K562 (cell line): ENCODE data around the gene GOLPH3L. TPM values are rescaled to one million over a fixed set of nuclear protein-coding genes. Genes with fewer than 3 reads are reported as not detected.

Source experiments
- CBX1 ChIP-seq: sonication (generic); IDR thresholded peaks from 2 replicates; pipeline ENCODE4 v1.6.1; 2016; ENCODE audit warnings: antibody characterized with exemption, low read depth, mild to moderate bottlenecking
- RHOXF2B ChIP-seq: fragments of 250-450 bp; sonication (Bioruptor Pico); conservative IDR thresholded peaks from 2 replicates; pipeline ENCODE4 v1.5.1; 2021
- SMAD4 ChIP-seq: fragments of 250-450 bp; sonication (Bioruptor Pico); conservative IDR thresholded peaks from 2 replicates; pipeline ENCODE4 v1.8.0; 2021; ENCODE audit warnings: inconsistent platforms, mild to moderate bottlenecking, moderate library complexity
- SMARCE1 ChIP-seq: fragments of 450-650 bp; IDR thresholded peaks from 2 replicates; pipeline ENCODE4 v1.7.1; 2016; ENCODE audit warnings: mild to moderate bottlenecking
- SMC3 ChIP-seq: conservative IDR thresholded peaks from 2 replicates; pipeline ENCODE4 v1.6.1; 2011; ENCODE audit warnings: low read depth, low read length, improper control_type of control experiment; ENCODE audit not compliant: insufficient read depth
- SUPT5H ChIP-seq: fragments of 450-650 bp; IDR thresholded peaks from 2 replicates; pipeline ENCODE4 v1.6.1; 2016
- ZKSCAN1 ChIP-seq: fragments of 150-350 bp; IDR thresholded peaks from 2 replicates; pipeline ENCODE4 v1.6.1; 2016; ENCODE audit warnings: low read depth, low read length
- ZNF212 ChIP-seq: fragments of 450-650 bp; formaldehyde crosslinking; IDR thresholded peaks from 2 replicates; pipeline ENCODE4 v1.4.0; 2020; ENCODE audit warnings: mild to moderate bottlenecking
- ZNF444 ChIP-seq: fragments of 250-450 bp; sonication (Bioruptor Pico); IDR thresholded peaks from 2 replicates; pipeline ENCODE4 v1.4.0; 2020; ENCODE audit warnings: mild to moderate bottlenecking, moderate library complexity
- ZNF695 ChIP-seq: fragments of 450-650 bp; formaldehyde crosslinking; IDR thresholded peaks from 2 replicates; pipeline ENCODE4 v1.4.0; 2020; ENCODE audit warnings: mild to moderate bottlenecking, moderate library complexity
- ZZZ3 ChIP-seq: fragments of 450-650 bp; IDR thresholded peaks from 2 replicates; pipeline ENCODE4 v1.6.1; 2016; ENCODE audit warnings: antibody characterized with exemption, mild to moderate bottlenecking, moderate library complexity
- polyA plus RNA-seq, 8 experiments: library from polyadenylated mRNA; depleted of rRNA in 4 of 8; stranded (reverse) in 5 of 8; unstranded in 3 of 8; fragments of >200 nt; fragmentation: Nextera tagmentation in 2 of 8; fragmentation: Illumina TruSeq in 1 of 8; extraction: Ambion mirVana in 2 of 8; extraction: Trizol in 1 of 8; gene quantifications; 2 replicates each; pipeline versions ENCODE4 v1.2.1 to v1.2.3, GENCODE V29; 2011 to 2014; ENCODE audit warnings: inconsistent platforms in 1 of 8, missing spikeins in 1 of 8
- total RNA-seq, 7 experiments: library from RNA; depleted of rRNA in 6 of 7; stranded (reverse); fragments of >200 nt in 6 of 7; fragmentation: Illumina TruSeq in 2 of 7; extraction: Trizol in 2 of 7; gene quantifications; 2 replicates each; pipeline versions ENCODE4 v1.2.1 to v1.2.3, GENCODE V29; 2011 to 2021; ENCODE audit warnings: low replicate concordance in 1 of 7
- TF ChIP-seq, protein P1 (sequence below): fragments of 450-650 bp; IDR thresholded peaks from 2 replicates; pipeline ENCODE4 v1.6.1; 2016; ENCODE audit warnings: mild to moderate bottlenecking, moderate library complexity
- TF ChIP-seq, protein P2 (sequence below): fragments of 250-450 bp; sonication (Bioruptor Pico); IDR thresholded peaks from 2 replicates; pipeline ENCODE4 v1.5.0; 2020; ENCODE audit warnings: mild to moderate bottlenecking
- TF ChIP-seq, protein P3 (sequence below): fragments of 450-650 bp; IDR thresholded peaks from 2 replicates; pipeline ENCODE4 v1.6.1; 2014; ENCODE audit warnings: low read depth, mild to moderate bottlenecking, moderate library complexity, borderline replicate concordance

Gene GOLPH3L
- total and polyA plus RNA-seq, 9 of the 15 experiments (the other 6 are each of a cell fraction or from before 2014, with no cell fraction given), result 8.1 to 42.1 (median 21.6) TPM

- TF ChIP-seq, protein P1, sequence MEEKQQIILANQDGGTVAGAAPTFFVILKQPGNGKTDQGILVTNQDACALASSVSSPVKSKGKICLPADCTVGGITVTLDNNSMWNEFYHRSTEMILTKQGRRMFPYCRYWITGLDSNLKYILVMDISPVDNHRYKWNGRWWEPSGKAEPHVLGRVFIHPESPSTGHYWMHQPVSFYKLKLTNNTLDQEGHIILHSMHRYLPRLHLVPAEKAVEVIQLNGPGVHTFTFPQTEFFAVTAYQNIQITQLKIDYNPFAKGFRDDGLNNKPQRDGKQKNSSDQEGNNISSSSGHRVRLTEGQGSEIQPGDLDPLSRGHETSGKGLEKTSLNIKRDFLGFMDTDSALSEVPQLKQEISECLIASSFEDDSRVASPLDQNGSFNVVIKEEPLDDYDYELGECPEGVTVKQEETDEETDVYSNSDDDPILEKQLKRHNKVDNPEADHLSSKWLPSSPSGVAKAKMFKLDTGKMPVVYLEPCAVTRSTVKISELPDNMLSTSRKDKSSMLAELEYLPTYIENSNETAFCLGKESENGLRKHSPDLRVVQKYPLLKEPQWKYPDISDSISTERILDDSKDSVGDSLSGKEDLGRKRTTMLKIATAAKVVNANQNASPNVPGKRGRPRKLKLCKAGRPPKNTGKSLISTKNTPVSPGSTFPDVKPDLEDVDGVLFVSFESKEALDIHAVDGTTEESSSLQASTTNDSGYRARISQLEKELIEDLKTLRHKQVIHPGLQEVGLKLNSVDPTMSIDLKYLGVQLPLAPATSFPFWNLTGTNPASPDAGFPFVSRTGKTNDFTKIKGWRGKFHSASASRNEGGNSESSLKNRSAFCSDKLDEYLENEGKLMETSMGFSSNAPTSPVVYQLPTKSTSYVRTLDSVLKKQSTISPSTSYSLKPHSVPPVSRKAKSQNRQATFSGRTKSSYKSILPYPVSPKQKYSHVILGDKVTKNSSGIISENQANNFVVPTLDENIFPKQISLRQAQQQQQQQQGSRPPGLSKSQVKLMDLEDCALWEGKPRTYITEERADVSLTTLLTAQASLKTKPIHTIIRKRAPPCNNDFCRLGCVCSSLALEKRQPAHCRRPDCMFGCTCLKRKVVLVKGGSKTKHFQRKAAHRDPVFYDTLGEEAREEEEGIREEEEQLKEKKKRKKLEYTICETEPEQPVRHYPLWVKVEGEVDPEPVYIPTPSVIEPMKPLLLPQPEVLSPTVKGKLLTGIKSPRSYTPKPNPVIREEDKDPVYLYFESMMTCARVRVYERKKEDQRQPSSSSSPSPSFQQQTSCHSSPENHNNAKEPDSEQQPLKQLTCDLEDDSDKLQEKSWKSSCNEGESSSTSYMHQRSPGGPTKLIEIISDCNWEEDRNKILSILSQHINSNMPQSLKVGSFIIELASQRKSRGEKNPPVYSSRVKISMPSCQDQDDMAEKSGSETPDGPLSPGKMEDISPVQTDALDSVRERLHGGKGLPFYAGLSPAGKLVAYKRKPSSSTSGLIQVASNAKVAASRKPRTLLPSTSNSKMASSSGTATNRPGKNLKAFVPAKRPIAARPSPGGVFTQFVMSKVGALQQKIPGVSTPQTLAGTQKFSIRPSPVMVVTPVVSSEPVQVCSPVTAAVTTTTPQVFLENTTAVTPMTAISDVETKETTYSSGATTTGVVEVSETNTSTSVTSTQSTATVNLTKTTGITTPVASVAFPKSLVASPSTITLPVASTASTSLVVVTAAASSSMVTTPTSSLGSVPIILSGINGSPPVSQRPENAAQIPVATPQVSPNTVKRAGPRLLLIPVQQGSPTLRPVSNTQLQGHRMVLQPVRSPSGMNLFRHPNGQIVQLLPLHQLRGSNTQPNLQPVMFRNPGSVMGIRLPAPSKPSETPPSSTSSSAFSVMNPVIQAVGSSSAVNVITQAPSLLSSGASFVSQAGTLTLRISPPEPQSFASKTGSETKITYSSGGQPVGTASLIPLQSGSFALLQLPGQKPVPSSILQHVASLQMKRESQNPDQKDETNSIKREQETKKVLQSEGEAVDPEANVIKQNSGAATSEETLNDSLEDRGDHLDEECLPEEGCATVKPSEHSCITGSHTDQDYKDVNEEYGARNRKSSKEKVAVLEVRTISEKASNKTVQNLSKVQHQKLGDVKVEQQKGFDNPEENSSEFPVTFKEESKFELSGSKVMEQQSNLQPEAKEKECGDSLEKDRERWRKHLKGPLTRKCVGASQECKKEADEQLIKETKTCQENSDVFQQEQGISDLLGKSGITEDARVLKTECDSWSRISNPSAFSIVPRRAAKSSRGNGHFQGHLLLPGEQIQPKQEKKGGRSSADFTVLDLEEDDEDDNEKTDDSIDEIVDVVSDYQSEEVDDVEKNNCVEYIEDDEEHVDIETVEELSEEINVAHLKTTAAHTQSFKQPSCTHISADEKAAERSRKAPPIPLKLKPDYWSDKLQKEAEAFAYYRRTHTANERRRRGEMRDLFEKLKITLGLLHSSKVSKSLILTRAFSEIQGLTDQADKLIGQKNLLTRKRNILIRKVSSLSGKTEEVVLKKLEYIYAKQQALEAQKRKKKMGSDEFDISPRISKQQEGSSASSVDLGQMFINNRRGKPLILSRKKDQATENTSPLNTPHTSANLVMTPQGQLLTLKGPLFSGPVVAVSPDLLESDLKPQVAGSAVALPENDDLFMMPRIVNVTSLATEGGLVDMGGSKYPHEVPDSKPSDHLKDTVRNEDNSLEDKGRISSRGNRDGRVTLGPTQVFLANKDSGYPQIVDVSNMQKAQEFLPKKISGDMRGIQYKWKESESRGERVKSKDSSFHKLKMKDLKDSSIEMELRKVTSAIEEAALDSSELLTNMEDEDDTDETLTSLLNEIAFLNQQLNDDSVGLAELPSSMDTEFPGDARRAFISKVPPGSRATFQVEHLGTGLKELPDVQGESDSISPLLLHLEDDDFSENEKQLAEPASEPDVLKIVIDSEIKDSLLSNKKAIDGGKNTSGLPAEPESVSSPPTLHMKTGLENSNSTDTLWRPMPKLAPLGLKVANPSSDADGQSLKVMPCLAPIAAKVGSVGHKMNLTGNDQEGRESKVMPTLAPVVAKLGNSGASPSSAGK, result no peak
- TF ChIP-seq ZNF212 (no peak), ZZZ3 (no peak), ZNF695 (CRISPR knock-in tag) (no peak), SMC3 (no peak; the same call in 1 of the 2 replicates), CBX1 (no peak), RHOXF2B (no peak), ZNF444 (no peak), SMAD4 (CRISPR knock-in tag) (no peak), ZKSCAN1 (no peak), SUPT5H (peak; percentile 72), SMARCE1 (no peak)
- TF ChIP-seq, protein P2, sequence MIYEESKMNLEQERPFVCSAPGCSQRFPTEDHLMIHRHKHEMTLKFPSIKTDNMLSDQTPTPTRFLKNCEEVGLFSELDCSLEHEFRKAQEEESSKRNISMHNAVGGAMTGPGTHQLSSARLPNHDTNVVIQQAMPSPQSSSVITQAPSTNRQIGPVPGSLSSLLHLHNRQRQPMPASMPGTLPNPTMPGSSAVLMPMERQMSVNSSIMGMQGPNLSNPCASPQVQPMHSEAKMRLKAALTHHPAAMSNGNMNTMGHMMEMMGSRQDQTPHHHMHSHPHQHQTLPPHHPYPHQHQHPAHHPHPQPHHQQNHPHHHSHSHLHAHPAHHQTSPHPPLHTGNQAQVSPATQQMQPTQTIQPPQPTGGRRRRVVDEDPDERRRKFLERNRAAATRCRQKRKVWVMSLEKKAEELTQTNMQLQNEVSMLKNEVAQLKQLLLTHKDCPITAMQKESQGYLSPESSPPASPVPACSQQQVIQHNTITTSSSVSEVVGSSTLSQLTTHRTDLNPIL (CRISPR knock-in tag), result no peak
- TF ChIP-seq, protein P3, sequence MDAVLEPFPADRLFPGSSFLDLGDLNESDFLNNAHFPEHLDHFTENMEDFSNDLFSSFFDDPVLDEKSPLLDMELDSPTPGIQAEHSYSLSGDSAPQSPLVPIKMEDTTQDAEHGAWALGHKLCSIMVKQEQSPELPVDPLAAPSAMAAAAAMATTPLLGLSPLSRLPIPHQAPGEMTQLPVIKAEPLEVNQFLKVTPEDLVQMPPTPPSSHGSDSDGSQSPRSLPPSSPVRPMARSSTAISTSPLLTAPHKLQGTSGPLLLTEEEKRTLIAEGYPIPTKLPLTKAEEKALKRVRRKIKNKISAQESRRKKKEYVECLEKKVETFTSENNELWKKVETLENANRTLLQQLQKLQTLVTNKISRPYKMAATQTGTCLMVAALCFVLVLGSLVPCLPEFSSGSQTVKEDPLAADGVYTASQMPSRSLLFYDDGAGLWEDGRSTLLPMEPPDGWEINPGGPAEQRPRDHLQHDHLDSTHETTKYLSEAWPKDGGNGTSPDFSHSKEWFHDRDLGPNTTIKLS, result 0 out of 2 replicates have a peak, but pooled peaks have one; percentile 31
These were observed at the start of gene GOLPH3L (continued) for GRCh38 chr1:150696995-150697927.
